Cardiac muscle cell (in vitro differentiated cells and primary cell): ENCODE measurements around the gene EHD4. TPM values are rescaled to one million over a fixed set of nuclear protein-coding genes. Genes with fewer than 3 reads are reported as not detected.

Experiments used
- DNase-seq, 2 donors: peaks; one replicate each; pipeline versions ENCODE4 v3.0.0 to v3.0.0-alpha.2; 2010 to 2017; ENCODE audit warnings: low read depth in 1 of 2, low spot score in 1 of 2
- H3K27ac ChIP-seq: fragments of 200-600 bp; sonication (generic); 2 replicates; pipeline ENCODE4 v1.5.1; 2016
- H3K27me3 ChIP-seq: fragments of 200-600 bp; sonication (generic); 2 replicates; pipeline ENCODE4 v1.6.0; 2016; ENCODE audit warnings: control low read depth
- H3K36me3 ChIP-seq: fragments of 200-600 bp; sonication (generic); 2 replicates; pipeline ENCODE4 v1.5.1; 2016; ENCODE audit warnings: control low read depth
- H3K4me1 ChIP-seq: fragments of 200-600 bp; sonication (generic); 2 replicates; pipeline ENCODE4 v1.8.1; 2017; ENCODE audit warnings: low read depth, mild to moderate bottlenecking, mixed run types
- H3K4me3 ChIP-seq: fragments of 200-600 bp; sonication (generic); 2 replicates; pipeline ENCODE4 v1.5.1; 2016; ENCODE audit warnings: mild to moderate bottlenecking
- H3K9me3 ChIP-seq: fragments of 200-600 bp; sonication (generic); 2 replicates; pipeline ENCODE4 v1.5.1; 2017; ENCODE audit warnings: low read depth, mild to moderate bottlenecking, control low read depth
- CTCF ChIP-seq: IDR thresholded peaks from 2 replicates; pipeline ENCODE4 v1.5.1; 2012; ENCODE audit warnings: low read depth, mild to moderate bottlenecking, low read length
- polyA plus RNA-seq: library from polyadenylated mRNA; unstranded; fragments of >200 nt; fragmentation: Nextera tagmentation; extraction: Ambion mirVana; gene quantifications from 2 replicates; pipeline ENCODE4 v1.2.1, GENCODE V29; 2016
- total RNA-seq: library from RNA; depleted of rRNA; stranded (reverse); fragments of >200 nt; gene quantifications from 2 replicates; pipeline ENCODE4 v1.2.3, GENCODE V29; 2016

The EHD4 gene
- total and polyA plus RNA-seq, 2 experiments from 2014 or later: 47.4 to 56.4 TPM

GRCh38 chr15:41928100-41928499 lies 44.3 kb downstream of the EHD4 start:
- no peak for DNase-seq
- no peak overlapping the region for H3K4me3 ChIP-seq
- no peaks in the 10 kb centered on the region for H3K36me3 ChIP-seq
- no peaks in the 10 kb centered on the region for H3K9me3 ChIP-seq
- H3K27me3 ChIP-seq: no peaks in the 10 kb centered on the region
- no peak for TF ChIP-seq CTCF
- H3K4me1 ChIP-seq: peaks cover 21% of the 10 kb centered on the region
- H3K27ac ChIP-seq: no peak overlapping the region

GRCh38 chr15:41927536-41927935 lies 44.8 kb downstream of the EHD4 start:
- no peak for DNase-seq
- no peaks in the 10 kb centered on the region for H3K27me3 ChIP-seq
- H3K9me3 ChIP-seq: no peaks in the 10 kb centered on the region
- H3K4me1 ChIP-seq: peaks cover 21% of the 10 kb centered on the region
- H3K27ac ChIP-seq: no peak overlapping the region
- no peak for TF ChIP-seq CTCF
- H3K4me3 ChIP-seq: no peak overlapping the region
- no peaks in the 10 kb centered on the region for H3K36me3 ChIP-seq

GRCh38 chr15:41926185-41927056 lies 45.9 kb downstream of the EHD4 start:
- no peaks in the 10 kb centered on the region for H3K9me3 ChIP-seq
- no peak overlapping the region for H3K27ac ChIP-seq
- no peaks in the 10 kb centered on the region for H3K27me3 ChIP-seq
- H3K4me1 ChIP-seq: peaks cover 27% of the 10 kb centered on the region
- no peak for TF ChIP-seq CTCF
- no peak for DNase-seq
- H3K36me3 ChIP-seq: no peaks in the 10 kb centered on the region
- no peak overlapping the region for H3K4me3 ChIP-seq

- Histone ChIP-seq H3K4me1 (peaks cover 39% of the 10 kb centered on the region), H3K9me3 (no peaks in the 10 kb centered on the region), H3K4me3 (no peak overlapping the region), H3K27me3 (no peaks in the 10 kb centered on the region), H3K36me3 (no peaks in the 10 kb centered on the region), H3K27ac (peak overlapping the region; percentile 52)
- peak in 1 of 2 donors; percentile 51 for DNase-seq
- no peak for TF ChIP-seq CTCF
These were observed 47.2 kb downstream of the EHD4 start for GRCh38 chr15:41925086-41925608.

GRCh38 chr15:41923401-41923997 lies 48.9 kb downstream of the EHD4 start:
- peak overlapping the region; percentile 90 for H3K27ac ChIP-seq
- DNase-seq: no peak
- no peak for TF ChIP-seq CTCF
- no peaks in the 10 kb centered on the region for H3K36me3 ChIP-seq
- peaks cover 56% of the 10 kb centered on the region for H3K4me1 ChIP-seq
- no peaks in the 10 kb centered on the region for H3K27me3 ChIP-seq
- H3K9me3 ChIP-seq: no peaks in the 10 kb centered on the region
- H3K4me3 ChIP-seq: no peak overlapping the region
